Mammary epithelial cell (primary cell): ENCODE data around the gene ACOT13.

Experiments used
- CTCF ChIP-seq, 2 donors: IDR thresholded peaks in 1 of 2; conservative IDR thresholded peaks in 1 of 2; 2 replicates each; pipeline ENCODE4 v1.5.1; 2011 to 2012; ENCODE audit warnings: inconsistent platforms in 2 of 2, low read length in 2 of 2, mild to moderate bottlenecking in 2 of 2, control low read depth in 1 of 2, low read depth in 1 of 2; ENCODE audit not compliant: insufficient read depth in 1 of 2; ENCODE audit errors: extremely low read depth in 1 of 2
- EZH2 ChIP-seq: IDR thresholded peaks from 2 replicates; pipeline ENCODE4 v1.6.1; 2012; ENCODE audit warnings: low read length, inconsistent platforms, borderline replicate concordance

DNA sequence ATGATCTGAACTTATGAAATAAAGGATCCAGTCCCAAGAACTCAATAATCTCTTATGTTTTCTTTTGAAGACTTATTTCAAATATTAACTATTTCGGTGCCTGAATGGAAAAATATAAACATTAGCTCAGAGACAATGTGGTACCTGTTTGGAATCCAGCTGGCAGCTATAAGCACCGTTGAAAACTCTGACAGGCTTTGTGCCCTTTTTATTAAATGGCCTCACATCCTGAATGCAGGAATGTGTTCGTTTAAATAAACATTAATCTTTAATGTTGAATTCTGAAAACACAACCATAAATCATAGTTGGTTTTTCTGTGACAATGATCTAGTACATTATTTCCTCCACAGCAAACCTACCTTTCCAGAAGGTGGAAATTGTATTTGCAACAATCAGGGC lies 16.5 kb upstream of the ACOT13 start:
- no peak for TF ChIP-seq CTCF (conservative IDR thresholded peaks at IDR 0.05 in 1 of 2, IDR thresholded peaks at IDR 0.05 in 1 of 2; ENCODE audit: extremely low read depth in 1 of 2, insufficient read depth in 1 of 2, low read depth in 1 of 2, low read length in 2 of 2)
- no peak for TF ChIP-seq EZH2
